Liver (tissue), 3 donors: Measurements from ENCODE around the gene IGDCC3.

ENCODE experiments used
- RXRA ChIP-seq, 2 donors: IDR thresholded peaks; 2 replicates each; pipeline ENCODE4 v1.6.1; 2017 to 2018; ENCODE audit warnings: antibody characterized with exemption in 2 of 2, mild to moderate bottlenecking in 1 of 2
- TF ChIP-seq, protein P1 (sequence below): IDR thresholded peaks from 2 replicates; pipeline ENCODE4 v1.6.1; 2016; ENCODE audit warnings: antibody characterized with exemption, mild to moderate bottlenecking
- TF ChIP-seq, protein P2 (sequence below): fragments of 150-350 bp; IDR thresholded peaks from 2 replicates; pipeline ENCODE4 v1.5.1; 2017; ENCODE audit warnings: improper control_type of control experiment, low read depth, low read length; ENCODE audit not compliant: missing input control
- donor health status: healthy.
- donor health status: healthy.

DNA sequence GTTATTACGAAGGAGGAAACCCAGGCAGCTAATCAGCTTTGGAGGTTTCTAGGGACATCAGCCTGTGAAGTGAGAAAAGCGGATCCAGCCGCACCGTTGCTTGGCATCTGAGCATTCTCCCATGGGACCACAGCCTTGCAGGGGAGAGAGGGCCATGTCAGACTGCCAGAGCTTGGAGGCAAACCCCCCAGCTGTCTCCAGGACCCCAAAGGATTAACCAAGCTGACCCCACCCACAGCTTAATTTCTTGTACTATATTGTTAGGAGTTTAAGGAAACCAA, 5.1 kb downstream of the IGDCC3 start:
- TF ChIP-seq, protein P1, sequence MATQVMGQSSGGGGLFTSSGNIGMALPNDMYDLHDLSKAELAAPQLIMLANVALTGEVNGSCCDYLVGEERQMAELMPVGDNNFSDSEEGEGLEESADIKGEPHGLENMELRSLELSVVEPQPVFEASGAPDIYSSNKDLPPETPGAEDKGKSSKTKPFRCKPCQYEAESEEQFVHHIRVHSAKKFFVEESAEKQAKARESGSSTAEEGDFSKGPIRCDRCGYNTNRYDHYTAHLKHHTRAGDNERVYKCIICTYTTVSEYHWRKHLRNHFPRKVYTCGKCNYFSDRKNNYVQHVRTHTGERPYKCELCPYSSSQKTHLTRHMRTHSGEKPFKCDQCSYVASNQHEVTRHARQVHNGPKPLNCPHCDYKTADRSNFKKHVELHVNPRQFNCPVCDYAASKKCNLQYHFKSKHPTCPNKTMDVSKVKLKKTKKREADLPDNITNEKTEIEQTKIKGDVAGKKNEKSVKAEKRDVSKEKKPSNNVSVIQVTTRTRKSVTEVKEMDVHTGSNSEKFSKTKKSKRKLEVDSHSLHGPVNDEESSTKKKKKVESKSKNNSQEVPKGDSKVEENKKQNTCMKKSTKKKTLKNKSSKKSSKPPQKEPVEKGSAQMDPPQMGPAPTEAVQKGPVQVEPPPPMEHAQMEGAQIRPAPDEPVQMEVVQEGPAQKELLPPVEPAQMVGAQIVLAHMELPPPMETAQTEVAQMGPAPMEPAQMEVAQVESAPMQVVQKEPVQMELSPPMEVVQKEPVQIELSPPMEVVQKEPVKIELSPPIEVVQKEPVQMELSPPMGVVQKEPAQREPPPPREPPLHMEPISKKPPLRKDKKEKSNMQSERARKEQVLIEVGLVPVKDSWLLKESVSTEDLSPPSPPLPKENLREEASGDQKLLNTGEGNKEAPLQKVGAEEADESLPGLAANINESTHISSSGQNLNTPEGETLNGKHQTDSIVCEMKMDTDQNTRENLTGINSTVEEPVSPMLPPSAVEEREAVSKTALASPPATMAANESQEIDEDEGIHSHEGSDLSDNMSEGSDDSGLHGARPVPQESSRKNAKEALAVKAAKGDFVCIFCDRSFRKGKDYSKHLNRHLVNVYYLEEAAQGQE = no peak
- TF ChIP-seq, protein P2, sequence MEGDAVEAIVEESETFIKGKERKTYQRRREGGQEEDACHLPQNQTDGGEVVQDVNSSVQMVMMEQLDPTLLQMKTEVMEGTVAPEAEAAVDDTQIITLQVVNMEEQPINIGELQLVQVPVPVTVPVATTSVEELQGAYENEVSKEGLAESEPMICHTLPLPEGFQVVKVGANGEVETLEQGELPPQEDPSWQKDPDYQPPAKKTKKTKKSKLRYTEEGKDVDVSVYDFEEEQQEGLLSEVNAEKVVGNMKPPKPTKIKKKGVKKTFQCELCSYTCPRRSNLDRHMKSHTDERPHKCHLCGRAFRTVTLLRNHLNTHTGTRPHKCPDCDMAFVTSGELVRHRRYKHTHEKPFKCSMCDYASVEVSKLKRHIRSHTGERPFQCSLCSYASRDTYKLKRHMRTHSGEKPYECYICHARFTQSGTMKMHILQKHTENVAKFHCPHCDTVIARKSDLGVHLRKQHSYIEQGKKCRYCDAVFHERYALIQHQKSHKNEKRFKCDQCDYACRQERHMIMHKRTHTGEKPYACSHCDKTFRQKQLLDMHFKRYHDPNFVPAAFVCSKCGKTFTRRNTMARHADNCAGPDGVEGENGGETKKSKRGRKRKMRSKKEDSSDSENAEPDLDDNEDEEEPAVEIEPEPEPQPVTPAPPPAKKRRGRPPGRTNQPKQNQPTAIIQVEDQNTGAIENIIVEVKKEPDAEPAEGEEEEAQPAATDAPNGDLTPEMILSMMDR = no peak
- no peak for TF ChIP-seq RXRA (IDR thresholded peaks at IDR 0.05)
